Trophoblast cell (in vitro differentiated cells and primary cell): ENCODE measurements around the gene CNDP2.

Source experiments
- DNase-seq, 2 donors: peaks; one replicate each; pipeline ENCODE4 v3.0.0-alpha.2; 2016
- H2AFZ ChIP-seq: 2 replicates; pipeline ENCODE4 v1.6.1; 2013; ENCODE audit warnings: low read length, moderate library complexity, mild to moderate bottlenecking; ENCODE audit not compliant: insufficient read depth, poor library complexity
- H2AK5ac ChIP-seq: 2 replicates; pipeline ENCODE4 v1.6.1; 2013; ENCODE audit warnings: mild to moderate bottlenecking, low read length
- H2BK120ac ChIP-seq: 2 replicates; pipeline ENCODE4 v1.6.1; 2013; ENCODE audit warnings: low read length, mild to moderate bottlenecking, moderate library complexity; ENCODE audit not compliant: insufficient read depth, poor library complexity
- H2BK12ac ChIP-seq: 2 replicates; pipeline ENCODE4 v1.6.1; 2013; ENCODE audit warnings: mild to moderate bottlenecking, low read length, moderate library complexity
- H2BK5ac ChIP-seq: 2 replicates; pipeline ENCODE4 v1.6.1; 2013; ENCODE audit warnings: low read length, low read depth, moderate library complexity, mild to moderate bottlenecking; ENCODE audit not compliant: poor library complexity
- H3K14ac ChIP-seq: 2 replicates; pipeline ENCODE4 v1.6.1; 2013; ENCODE audit warnings: mild to moderate bottlenecking, low read length
- H3K18ac ChIP-seq: 2 replicates; pipeline ENCODE4 v1.6.1; 2013; ENCODE audit warnings: mild to moderate bottlenecking, low read length
- H3K23ac ChIP-seq: 2 replicates; pipeline ENCODE4 v1.6.1; 2013; ENCODE audit warnings: low read length
- H3K27ac ChIP-seq: 2 replicates; pipeline ENCODE4 v1.5.1; 2013; ENCODE audit warnings: low read depth, mild to moderate bottlenecking, inconsistent platforms, low read length, moderate library complexity
- H3K27me3 ChIP-seq: 2 replicates; pipeline ENCODE4 v1.6.1; 2013; ENCODE audit warnings: inconsistent platforms, mild to moderate bottlenecking, low read length, moderate library complexity; ENCODE audit not compliant: insufficient read depth
- H3K36me3 ChIP-seq, 2 experiments: 1 replicate in 1 of 2; 2 replicates in 1 of 2; pipeline ENCODE4 v1.6.1; 2013; ENCODE audit warnings: low read length in 2 of 2, mild to moderate bottlenecking in 2 of 2, moderate library complexity in 1 of 2; ENCODE audit not compliant: insufficient read depth in 2 of 2, control insufficient read depth in 1 of 2
- H3K4ac ChIP-seq: 2 replicates; pipeline ENCODE4 v1.6.1; 2013; ENCODE audit warnings: low read depth, mild to moderate bottlenecking, low read length, moderate library complexity
- H3K4me1 ChIP-seq, 2 experiments: 1 replicate in 1 of 2; 2 replicates in 1 of 2; pipeline ENCODE4 v1.6.1; 2013; ENCODE audit warnings: low read length in 2 of 2, mild to moderate bottlenecking in 2 of 2, moderate library complexity in 1 of 2; ENCODE audit not compliant: insufficient read depth in 2 of 2, control insufficient read depth in 1 of 2
- H3K4me2 ChIP-seq: 2 replicates; pipeline ENCODE4 v1.6.1; 2013; ENCODE audit warnings: inconsistent platforms, mild to moderate bottlenecking, low read length, moderate library complexity
- H3K4me3 ChIP-seq: 2 replicates; pipeline ENCODE4 v1.5.1; 2013; ENCODE audit warnings: mild to moderate bottlenecking, low read depth, low read length, inconsistent platforms
- H3K79me1 ChIP-seq: one replicate; pipeline ENCODE4 v1.6.1; 2013; ENCODE audit warnings: low read length
- H3K79me2 ChIP-seq: 2 replicates; pipeline ENCODE4 v1.6.1; 2013; ENCODE audit warnings: low read length, mild to moderate bottlenecking; ENCODE audit not compliant: control insufficient read depth, insufficient read depth, poor library complexity
- H3K9ac ChIP-seq: 2 replicates; pipeline ENCODE4 v1.6.1; 2013; ENCODE audit warnings: mild to moderate bottlenecking, low read length
- H3K9me3 ChIP-seq: 2 replicates; pipeline ENCODE4 v1.6.1; 2013; ENCODE audit warnings: low read depth, mild to moderate bottlenecking, control low read depth, inconsistent platforms, low read length; ENCODE audit not compliant: insufficient read depth
- H4K12ac ChIP-seq: 2 replicates; pipeline ENCODE4 v1.6.1; 2013; ENCODE audit warnings: low read depth, mild to moderate bottlenecking, low read length, moderate library complexity
- H4K8ac ChIP-seq: 2 replicates; pipeline ENCODE4 v1.6.1; 2013; ENCODE audit warnings: low read depth, mild to moderate bottlenecking, low read length, moderate library complexity
- H4K91ac ChIP-seq: one replicate; pipeline ENCODE4 v1.6.1; 2013; ENCODE audit warnings: low read depth, mild to moderate bottlenecking, low read length, moderate library complexity
- WGBS: extraction: QIAGEN DNeasy Blood & Tissue Kit; methylation state at CpG from one replicate; pipeline ENCODE4 v1.1.7; 2013; ENCODE audit warnings: missing lambda C conversion rate; ENCODE audit not compliant: insufficient read length, insufficient coverage; ENCODE audit errors: extremely low coverage; 5-methylcytosine and 5-hydroxymethylcytosine counted together

The CNDP2 gene

GRCh38 chr18:74529811-74530583, 33.8 kb downstream of the CNDP2 start:
- Histone ChIP-seq H3K9me3 (peaks cover 6% of the 10 kb centered on the region), H3K9ac (no peak overlapping the region), H3K27me3 (no peaks in the 10 kb centered on the region), H3K27ac (no peak overlapping the region), H3K79me1 (no peaks in the 10 kb centered on the region), H3K14ac (no peak overlapping the region), H2AFZ (no peak overlapping the region), H2BK5ac (no peak overlapping the region), H3K4me1 (peaks cover 6 to 11% of the 10 kb centered on the region in 2 experiments), H3K4me2 (no peak overlapping the region), H2BK120ac (no peak overlapping the region), H3K23ac (no peak overlapping the region), H2AK5ac (no peak overlapping the region), H4K91ac (no peak overlapping the region), H4K12ac (no peak overlapping the region), H3K79me2 (no peaks in the 10 kb centered on the region), H3K36me3 (no peaks in the 10 kb centered on the region), H2BK12ac (no peak overlapping the region), H3K4ac (no peak overlapping the region), H4K8ac (no peak overlapping the region), H3K18ac (no peak overlapping the region), H3K4me3 (no peak overlapping the region)
- DNase-seq = no peak
- WGBS = no CpG with 5 or more reads among the region's 25 CpGs

- no peak overlapping the region for H2BK5ac ChIP-seq
- H3K9ac ChIP-seq = no peak overlapping the region
- no peak overlapping the region for H2AFZ ChIP-seq
- no peak overlapping the region for H2AK5ac ChIP-seq
- WGBS = no CpG with 5 or more reads among the region's 6 CpGs
- no peak overlapping the region for H2BK12ac ChIP-seq
- no peak overlapping the region for H3K4me3 ChIP-seq
- no peaks in the 10 kb centered on the region for H3K79me1 ChIP-seq
- H4K12ac ChIP-seq = no peak overlapping the region
- no peaks in the 10 kb centered on the region for H3K36me3 ChIP-seq
- no peak for DNase-seq
- peaks cover 6% of the 10 kb centered on the region for H3K9me3 ChIP-seq
- no peak overlapping the region for H2BK120ac ChIP-seq
- no peak overlapping the region for H4K8ac ChIP-seq
- no peak overlapping the region for H3K4ac ChIP-seq
- no peak overlapping the region for H3K23ac ChIP-seq
- H3K4me1 ChIP-seq = peaks cover 6 to 11% of the 10 kb centered on the region in 2 experiments
- H3K79me2 ChIP-seq = no peaks in the 10 kb centered on the region
- no peak overlapping the region for H3K4me2 ChIP-seq
- no peak overlapping the region for H3K18ac ChIP-seq
- no peak overlapping the region for H3K14ac ChIP-seq
- H3K27ac ChIP-seq = no peak overlapping the region
- H3K27me3 ChIP-seq = no peaks in the 10 kb centered on the region
- no peak overlapping the region for H4K91ac ChIP-seq
These were observed 34.4 kb downstream of the CNDP2 start for GRCh38 chr18:74530584-74530862.

- no peak for DNase-seq
- H2AFZ ChIP-seq = no peak overlapping the region
These were observed 34.9 kb downstream of the CNDP2 start for GRCh38 chr18:74531043-74531442.

GRCh38 chr18:74532511-74533025, 36.4 kb downstream of the CNDP2 start:
- Histone ChIP-seq H4K8ac (no peak overlapping the region), H2BK5ac (no peak overlapping the region)
- no CpG with 5 or more reads among the region's 9 CpGs for WGBS

More at GRCh38 chr18:74531043-74531442, 34.9 kb downstream of the CNDP2 start:
- Histone ChIP-seq H2BK12ac (no peak overlapping the region), H3K4me3 (no peak overlapping the region), H3K36me3 (no peaks in the 10 kb centered on the region), H3K9me3 (peaks cover 6% of the 10 kb centered on the region), H3K14ac (no peak overlapping the region), H2AK5ac (no peak overlapping the region), H4K91ac (no peak overlapping the region), H3K4me1 (peaks cover 2 to 6% of the 10 kb centered on the region in 2 experiments), H3K27ac (no peak overlapping the region), H3K18ac (no peak overlapping the region), H2BK120ac (no peak overlapping the region), H3K79me2 (no peaks in the 10 kb centered on the region), H2BK5ac (no peak overlapping the region), H3K23ac (no peak overlapping the region), H3K4me2 (no peak overlapping the region), H3K4ac (no peak overlapping the region), H3K9ac (no peak overlapping the region), H3K27me3 (no peaks in the 10 kb centered on the region), H4K8ac (no peak overlapping the region), H4K12ac (no peak overlapping the region), H3K79me1 (no peaks in the 10 kb centered on the region)
- WGBS = no CpG with 5 or more reads among the region's 7 CpGs

More at GRCh38 chr18:74532511-74533025, 36.4 kb downstream of the CNDP2 start:
- Histone ChIP-seq H4K12ac (no peak overlapping the region), H3K18ac (no peak overlapping the region), H3K4me2 (no peak overlapping the region), H3K14ac (no peak overlapping the region), H3K27me3 (no peaks in the 10 kb centered on the region), H2BK120ac (no peak overlapping the region), H3K27ac (no peak overlapping the region), H2AK5ac (no peak overlapping the region), H2BK12ac (no peak overlapping the region), H3K36me3 (no peaks in the 10 kb centered on the region), H2AFZ (no peak overlapping the region), H3K4me1 (no peaks in the 10 kb centered on the region), H3K23ac (no peak overlapping the region), H3K9ac (no peak overlapping the region), H3K79me1 (no peaks in the 10 kb centered on the region), H3K4ac (no peak overlapping the region), H3K9me3 (peaks cover 6% of the 10 kb centered on the region), H3K79me2 (no peaks in the 10 kb centered on the region), H4K91ac (no peak overlapping the region), H3K4me3 (no peak overlapping the region)
- DNase-seq = no peak
